HepG2 (cell line): ENCODE results near the gene OBI1.
A peak's percentile ranks its signal among the peaks of the same experiment; 100 is the strongest.

Experiments used
- CEBPB ChIP-seq: IDR thresholded peaks from 2 replicates; pipeline ENCODE4 v1.6.1; 2011; ENCODE audit warnings: low read depth, low read length, improper control_type of control experiment, borderline replicate concordance
- CTCF ChIP-seq: sonication (generic); formaldehyde crosslinking; IDR thresholded peaks from 2 replicates; pipeline ENCODE4 v1.5.0; 2020; ENCODE audit warnings: mild to moderate bottlenecking, missing genetic modification reagents, moderate library complexity
- FOSL1 ChIP-seq: sonication (generic); formaldehyde crosslinking; IDR thresholded peaks from 2 replicates; pipeline ENCODE4 v1.9.0; 2021; ENCODE audit warnings: missing genetic modification reagents, borderline replicate concordance
- HNF4A ChIP-seq: sonication (generic); formaldehyde crosslinking; IDR thresholded peaks from 2 replicates; pipeline ENCODE4 v1.4.0; 2020; ENCODE audit warnings: missing genetic modification reagents
- MAFF ChIP-seq: IDR thresholded peaks from 2 replicates; pipeline ENCODE4 v1.6.1; 2011; ENCODE audit warnings: low read depth, low read length, improper control_type of control experiment
- MATR3 ChIP-seq: sonication (generic); formaldehyde crosslinking; IDR thresholded peaks from 2 replicates; pipeline ENCODE4 v1.4.0; 2020; ENCODE audit warnings: missing genetic modification reagents
- ZNF513 ChIP-seq: sonication (generic); formaldehyde crosslinking; conservative IDR thresholded peaks from 2 replicates; pipeline ENCODE4 v1.5.0; 2020; ENCODE audit warnings: missing genetic modification reagents
- ZNF660 ChIP-seq: sonication (generic); formaldehyde crosslinking; IDR thresholded peaks from 2 replicates; pipeline ENCODE4 v1.5.1; 2020; ENCODE audit warnings: mild to moderate bottlenecking, low read depth, missing genetic modification reagents, borderline replicate concordance
- TF ChIP-seq, protein P1 (sequence below): IDR thresholded peaks from 2 replicates; pipeline ENCODE4 v1.6.1; 2018; ENCODE audit warnings: missing genetic modification reagents, mild to moderate bottlenecking, missing compliant biosample characterization

DNA sequence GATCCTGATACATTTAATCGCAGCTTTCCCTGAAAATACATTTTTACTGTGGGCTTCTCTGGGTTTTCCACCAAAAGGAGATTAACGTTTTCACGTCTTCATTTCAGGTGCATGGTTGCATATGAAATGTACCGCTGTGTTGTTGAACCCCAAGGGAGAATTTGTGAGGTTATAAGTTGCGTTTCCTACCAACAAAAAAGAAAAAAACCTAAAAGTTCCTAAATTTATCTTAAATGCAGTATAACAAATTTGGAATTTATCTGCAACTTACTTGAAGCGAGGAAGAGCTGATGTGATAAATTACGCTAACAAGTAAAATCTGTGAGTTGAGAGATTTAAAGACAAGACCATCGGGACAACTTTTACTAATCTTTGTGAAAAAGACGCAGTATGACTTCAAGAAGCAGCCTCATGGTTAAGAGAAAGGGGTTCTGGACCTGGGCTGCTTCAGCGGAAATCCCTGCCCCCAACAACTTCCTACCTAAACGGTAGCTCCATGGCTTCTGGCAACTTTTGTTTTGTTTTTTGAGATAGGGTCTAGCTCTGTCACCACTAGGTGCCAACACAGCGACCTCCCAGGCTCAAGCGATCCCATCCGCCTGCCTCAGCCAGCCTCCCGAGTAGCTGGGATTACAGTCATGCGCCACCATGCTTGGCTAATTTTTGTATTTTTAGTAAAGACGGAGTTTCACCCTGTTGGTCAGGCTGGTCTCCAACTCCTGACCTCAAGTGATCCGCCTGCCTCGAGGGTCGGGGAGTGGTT, 958 bp upstream of the OBI1 start:
- TF ChIP-seq HNF4A (CRISPR knock-in tag): no peak
- TF ChIP-seq, protein P1, sequence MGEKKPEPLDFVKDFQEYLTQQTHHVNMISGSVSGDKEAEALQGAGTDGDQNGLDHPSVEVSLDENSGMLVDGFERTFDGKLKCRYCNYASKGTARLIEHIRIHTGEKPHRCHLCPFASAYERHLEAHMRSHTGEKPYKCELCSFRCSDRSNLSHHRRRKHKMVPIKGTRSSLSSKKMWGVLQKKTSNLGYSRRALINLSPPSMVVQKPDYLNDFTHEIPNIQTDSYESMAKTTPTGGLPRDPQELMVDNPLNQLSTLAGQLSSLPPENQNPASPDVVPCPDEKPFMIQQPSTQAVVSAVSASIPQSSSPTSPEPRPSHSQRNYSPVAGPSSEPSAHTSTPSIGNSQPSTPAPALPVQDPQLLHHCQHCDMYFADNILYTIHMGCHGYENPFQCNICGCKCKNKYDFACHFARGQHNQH (CRISPR knock-in tag): no peak
- no peak for TF ChIP-seq CEBPB
- no peak for TF ChIP-seq MAFF
- peak; percentile 41 for TF ChIP-seq CTCF (CRISPR knock-in tag)
- no peak for TF ChIP-seq FOSL1 (CRISPR knock-in tag)
- TF ChIP-seq ZNF660 (CRISPR knock-in tag): no peak
- no peak for TF ChIP-seq ZNF513
- TF ChIP-seq MATR3: no peak
